Measurements from ENCODE around the gene SLC38A10. TPM values are rescaled to one million over a fixed set of nuclear protein-coding genes. Genes with fewer than 3 reads are reported as not detected.
"Not testable (repeated sequence)": the region's sequence is repeated elsewhere in the genome, so short reads cannot be mapped to it uniquely, and the experiment has no call there.

SLC38A10 gene
- total RNA-seq, 1 donor from 2014 or later: 12.3 TPM

GRCh38 chr17:81312624-81313325 lies 17.7 kb upstream of the SLC38A10 start:
- DNase-seq: no peak

GRCh38 chr17:81311946-81312345 lies 16.8 kb upstream of the SLC38A10 start:
- DNase-seq: no peak

- DNase-seq: no peak
These were observed 15.9 kb upstream of the SLC38A10 start for GRCh38 chr17:81310949-81311550.

DNA sequence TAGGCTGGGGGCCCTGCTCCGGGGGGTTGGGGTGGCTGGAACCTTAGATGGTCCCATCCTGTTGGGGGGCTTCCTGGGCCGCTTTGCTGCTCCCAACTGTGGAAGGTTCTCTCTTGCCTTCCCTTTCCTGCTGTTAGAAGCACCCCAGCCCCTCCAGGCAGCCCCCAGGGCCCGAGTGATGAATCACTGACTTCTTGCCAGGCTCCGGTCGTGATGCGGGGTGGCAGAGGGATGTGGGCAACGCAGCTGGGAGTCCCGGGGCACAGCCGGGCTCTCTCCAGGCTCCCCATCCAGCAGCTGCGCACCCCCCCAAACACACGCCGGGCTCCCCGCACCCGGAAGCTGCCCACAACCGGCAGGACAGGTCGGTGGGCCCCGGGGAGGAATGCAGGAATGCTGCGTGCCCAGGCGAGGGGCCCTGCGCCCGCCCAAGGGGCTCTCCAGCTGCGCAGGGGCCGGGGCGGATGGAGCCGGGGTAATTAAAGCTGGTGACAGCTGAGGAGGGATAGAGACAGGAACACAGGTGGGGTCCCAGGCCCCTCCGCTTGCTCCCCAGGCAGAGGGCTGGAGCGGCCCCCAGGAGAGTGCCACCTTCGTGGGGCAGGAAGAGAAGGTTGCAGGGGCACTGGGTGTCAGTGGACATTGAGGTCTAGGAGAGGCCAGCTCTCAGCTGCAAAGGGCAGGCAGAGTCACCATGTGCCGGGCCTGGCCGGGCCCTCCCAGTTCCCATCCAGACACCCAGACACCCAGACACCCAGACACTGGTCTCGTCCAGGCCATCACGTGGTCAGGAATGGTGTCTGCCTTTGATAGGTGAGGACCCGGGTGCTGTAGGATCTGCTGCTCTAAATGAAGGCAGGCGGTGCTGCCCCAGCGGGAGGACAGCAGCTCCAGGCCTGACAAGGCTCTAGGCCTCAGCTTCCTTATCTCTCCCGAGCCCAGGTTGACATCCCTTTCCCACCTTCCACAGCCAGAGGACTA lies 15.0 kb upstream of the SLC38A10 start:
- DNase-seq: no peak

DNA sequence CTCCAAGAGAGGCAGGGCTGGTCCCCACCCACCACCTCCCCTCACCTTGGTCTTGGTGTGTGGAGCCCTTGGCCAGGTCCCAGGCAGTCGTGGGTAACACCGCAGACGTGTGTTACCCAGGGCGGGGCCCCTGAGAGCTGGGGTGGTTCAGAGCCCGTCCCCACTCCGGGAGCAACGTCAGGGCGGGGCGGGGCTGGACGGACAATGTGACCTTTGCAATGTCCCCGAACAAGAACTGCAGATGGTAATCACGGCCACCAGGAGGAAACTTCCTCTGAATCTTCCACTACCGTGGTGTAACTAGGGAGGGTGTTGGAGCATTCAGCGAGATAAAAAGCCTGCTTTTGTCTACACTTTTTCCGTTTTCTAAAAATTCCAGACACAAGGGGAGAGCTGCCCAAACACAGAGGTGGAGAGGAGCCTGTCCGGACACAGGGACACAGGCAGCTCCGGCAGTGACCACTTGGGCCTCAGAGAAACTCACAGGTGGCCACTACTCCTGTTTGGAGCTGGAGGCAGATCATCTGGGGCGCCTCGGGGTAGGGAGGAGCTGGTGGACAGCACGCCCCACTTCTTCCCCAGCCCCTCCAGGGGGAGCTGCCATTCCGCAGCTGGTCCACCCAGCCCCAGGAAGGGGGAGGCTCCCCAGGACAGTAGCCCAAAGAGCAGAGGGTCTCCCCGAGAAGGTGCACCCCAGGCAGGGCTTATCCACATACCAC lies 14.2 kb upstream of the SLC38A10 start:
- DNase-seq: no peak

DNA sequence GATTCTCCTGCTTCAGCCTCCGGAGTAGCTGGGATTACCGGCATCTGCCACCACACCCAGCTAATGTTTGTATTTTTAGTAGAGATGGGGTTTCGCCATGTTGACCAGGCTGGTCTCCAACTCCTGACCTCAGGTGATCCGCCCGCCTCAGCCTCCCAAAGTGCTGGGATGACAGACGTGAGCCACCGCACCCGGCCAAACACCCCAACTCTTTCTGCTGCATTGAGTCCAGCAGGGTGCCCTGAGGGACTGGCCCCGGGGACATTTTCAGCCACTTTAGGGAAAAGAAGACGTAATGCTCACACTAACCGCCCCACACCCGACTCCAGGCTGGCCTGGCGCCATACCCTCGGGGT lies 13.7 kb upstream of the SLC38A10 start:
- not testable (repeated sequence) for DNase-seq

- DNase-seq: no peak
These were observed 12.8 kb upstream of the SLC38A10 start for GRCh38 chr17:81307636-81308560.

- DNase-seq: no peak
These were observed 11.9 kb upstream of the SLC38A10 start for GRCh38 chr17:81306898-81307510.

DNA sequence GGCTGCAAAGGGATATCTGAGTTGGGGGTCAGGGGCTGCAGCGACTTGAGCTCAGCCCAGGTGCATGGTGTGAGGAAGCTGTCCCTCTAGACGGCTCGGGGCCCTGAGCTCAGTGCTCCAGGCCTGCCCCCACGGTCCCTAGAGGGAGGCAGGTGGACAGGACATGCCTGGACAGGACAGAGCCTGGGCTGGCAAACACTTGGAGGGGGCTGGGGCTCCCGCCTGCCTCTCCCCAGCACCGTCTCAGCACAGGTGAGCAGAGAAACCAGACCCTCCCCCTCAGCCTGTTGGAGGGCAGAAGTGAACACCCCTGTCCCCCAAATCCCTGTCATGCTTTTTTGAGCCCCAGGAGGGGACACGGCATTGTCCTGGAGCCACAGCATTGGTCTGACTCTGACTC lies 11.4 kb upstream of the SLC38A10 start:
- DNase-seq: no peak

DNA sequence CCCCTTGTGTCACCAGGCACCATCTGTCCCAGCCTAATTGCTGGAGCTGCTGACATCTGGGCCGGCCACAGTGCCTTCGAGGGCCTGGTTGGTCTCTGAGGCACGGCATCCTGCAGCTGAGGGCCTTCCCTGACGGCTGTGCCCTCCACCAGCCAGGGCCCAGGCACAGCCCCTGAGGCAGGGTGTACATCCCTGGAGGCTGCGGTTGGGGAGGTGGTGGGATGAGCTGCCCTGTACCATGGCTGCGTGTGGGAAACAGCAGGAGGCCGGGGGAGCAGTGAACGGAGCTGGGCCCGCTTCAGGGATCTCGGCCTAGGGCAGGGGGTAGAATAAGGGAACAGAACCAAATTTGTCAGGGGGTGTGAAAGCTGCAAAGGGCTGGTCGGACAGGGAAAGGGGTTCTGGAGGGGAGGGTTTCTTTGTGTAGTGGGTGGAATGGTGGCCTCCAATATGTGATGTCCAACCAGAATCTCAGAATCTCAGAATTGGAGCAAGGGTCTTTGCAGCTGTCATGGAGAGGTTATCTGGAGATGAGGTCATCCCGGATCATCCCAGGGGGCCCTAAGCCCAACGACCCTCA lies 10.0 kb upstream of the SLC38A10 start:
- no peak for DNase-seq

- DNase-seq: no peak
These were observed 9.3 kb upstream of the SLC38A10 start for GRCh38 chr17:81304196-81305015.

DNA sequence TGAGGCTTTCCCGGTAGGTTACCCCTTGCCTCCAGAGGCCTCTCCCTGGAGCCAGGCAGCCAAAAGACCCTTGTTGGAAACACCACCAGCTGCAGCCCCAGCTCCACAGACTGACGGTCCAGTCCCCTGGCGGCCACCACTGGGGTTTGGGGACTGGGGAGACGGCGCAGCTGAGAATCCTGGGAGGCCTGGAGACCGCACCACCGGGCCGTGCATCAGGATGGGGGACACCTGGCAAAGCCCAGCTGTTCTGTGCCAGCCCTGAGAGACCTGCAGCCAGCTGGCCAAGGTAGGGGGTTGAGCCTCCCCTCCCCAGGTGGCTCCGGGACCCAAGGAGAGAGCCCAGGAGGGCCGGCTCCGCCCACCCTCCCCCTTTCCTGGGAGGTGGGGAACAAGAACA lies 8.3 kb upstream of the SLC38A10 start:
- no peak for DNase-seq

GRCh38 chr17:81302861-81303333 lies 7.8 kb upstream of the SLC38A10 start:
- DNase-seq: no peak

DNA sequence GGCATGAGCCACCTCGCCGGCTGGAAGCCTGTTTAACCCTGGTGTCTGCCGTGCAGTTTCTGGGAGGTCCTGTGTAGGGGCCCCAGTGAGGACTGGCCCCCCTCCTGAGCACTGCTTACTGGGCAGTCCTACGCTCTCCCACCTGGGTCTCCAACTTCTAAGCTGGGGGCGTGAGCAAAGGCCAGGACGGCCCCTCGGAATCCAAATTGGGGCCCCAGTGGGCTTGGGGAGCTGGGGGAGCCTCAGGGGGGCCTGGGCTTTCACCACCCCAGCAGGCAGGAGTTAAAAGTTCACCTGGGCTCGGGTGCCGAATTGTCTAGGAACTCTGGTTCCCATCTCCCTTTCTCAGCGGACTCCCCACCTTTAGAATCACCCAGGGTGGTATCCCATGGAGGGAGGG lies 7.2 kb upstream of the SLC38A10 start:
- DNase-seq: no peak

- no peak for DNase-seq
These were observed 6.4 kb upstream of the SLC38A10 start for GRCh38 chr17:81301195-81302144.

DNA sequence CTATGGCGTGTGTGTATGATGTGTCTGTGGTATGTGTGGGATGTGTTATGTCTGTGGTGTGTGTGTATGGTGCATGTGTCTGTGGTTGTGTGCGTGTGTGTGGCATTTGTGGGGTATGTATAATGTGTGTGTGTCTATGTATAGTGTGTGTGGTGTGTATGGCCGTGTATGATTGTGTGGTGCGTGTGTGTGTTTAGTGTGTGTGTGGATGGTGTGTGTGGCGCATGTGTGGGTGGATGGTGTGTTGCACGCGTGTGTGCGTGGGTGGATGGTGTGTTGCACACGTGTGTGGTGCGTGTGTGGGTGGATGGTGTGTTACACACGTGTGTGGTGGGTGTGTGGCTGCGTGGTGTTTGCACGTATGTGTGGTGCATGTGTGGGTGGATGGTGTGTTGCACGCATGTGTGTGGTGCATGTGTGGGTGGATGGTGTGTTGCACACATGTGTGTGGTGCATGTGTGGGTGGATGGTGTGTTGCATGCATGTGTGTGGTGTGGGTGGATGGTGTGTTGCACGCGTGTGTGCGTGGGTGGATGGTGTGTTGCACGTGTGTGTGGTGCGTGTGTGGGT lies 5.6 kb upstream of the SLC38A10 start:
- DNase-seq: no peak

DNA sequence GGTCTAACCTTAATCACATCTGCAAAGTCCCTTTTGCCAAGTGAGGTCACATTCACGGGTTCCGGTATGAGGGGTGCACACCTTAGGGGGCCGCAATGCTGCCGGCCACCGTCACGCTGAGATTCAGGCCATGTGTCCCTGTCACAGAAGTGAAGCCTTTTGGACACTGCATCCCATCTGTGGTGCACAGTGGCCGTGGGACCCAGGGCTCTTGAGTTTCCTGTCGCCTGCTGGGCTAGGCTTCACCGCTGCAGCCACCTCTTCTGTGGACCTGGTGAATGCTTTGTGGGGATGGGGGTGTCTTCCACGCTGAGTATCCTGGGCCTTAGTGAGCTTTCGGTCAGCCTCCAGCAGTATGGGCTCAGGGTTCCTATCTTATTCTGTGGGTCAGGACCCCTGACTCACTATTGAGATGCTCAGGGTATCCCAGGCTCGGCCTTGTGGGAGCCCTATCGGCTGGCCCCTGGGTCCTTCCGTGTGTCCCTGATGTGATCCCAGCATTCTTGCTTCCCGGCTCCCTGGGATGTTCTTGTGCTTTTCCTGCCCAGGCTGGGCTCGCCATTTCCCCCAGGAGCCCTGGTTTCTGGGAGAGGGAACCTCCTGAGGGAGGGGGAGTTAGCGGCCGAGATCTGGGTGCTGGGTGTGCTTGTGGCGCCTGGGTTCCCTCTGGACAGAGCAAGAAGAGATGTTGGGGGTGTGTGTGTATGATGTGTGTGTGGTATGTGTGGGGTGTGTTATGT lies 4.9 kb upstream of the SLC38A10 start:
- no peak for DNase-seq

All from occipital lobe (tissue), 2 donors.